Caco-2 (cell line): ENCODE data around the gene EIF4E1B. TPM values are rescaled to one million over a fixed set of nuclear protein-coding genes. Genes with fewer than 3 reads are reported as not detected.

Source experiments
- BruUV-seq: library from RNA; stranded (reverse); fragments of 400-500 nt; replicated peaks from 2 replicates; lab custom pipeline; 2021; lab: Mats Ljungman, UMichigan
- CTCF ChIA-PET: fragments of 300-600 bp; sonication (Branson Sonifier 250); formaldehyde crosslinking; loops from one replicate; lab custom pipeline; 2022; ENCODE audit warnings: antibody characterized with exemption; lab: Charles Lee
- POLR2A ChIA-PET: fragments of 300-600 bp; sonication (Branson Sonifier 250); formaldehyde crosslinking; loops from one replicate; lab custom pipeline; 2022; ENCODE audit warnings: antibody characterized with exemption; lab: Charles Lee
- DNase-seq, 2 experiments: peaks; one replicate each; pipeline versions ENCODE4 v3.0.0 to v3.0.0-alpha.2; 2020 to 2022
- H3K27me3 ChIP-seq: replicated peaks from 2 replicates; pipeline ENCODE4 v1.6.0; 2011; ENCODE audit warnings: low read length; ENCODE audit not compliant: control insufficient read depth, insufficient read depth
- H3K36me3 ChIP-seq: 2 replicates; pipeline ENCODE4 v1.5.1; 2011; ENCODE audit warnings: low read length; ENCODE audit not compliant: control insufficient read depth, insufficient read depth
- H3K4me1 ChIP-seq: fragments of 250-450 bp; sonication (Bioruptor Pico); 2 replicates; pipeline ENCODE4 v1.5.1; 2020; ENCODE audit warnings: mild to moderate bottlenecking
- H3K4me3 ChIP-seq: 2 replicates; pipeline ENCODE4 v1.5.1; 2011; ENCODE audit warnings: low read depth, mild to moderate bottlenecking, control low read depth, low read length
- H3K9me3 ChIP-seq: fragments of 250-450 bp; sonication (Bioruptor Pico); 2 replicates; pipeline ENCODE4 v1.5.1; 2020; ENCODE audit warnings: mild to moderate bottlenecking, moderate library complexity
- H3K27ac Mint-ChIP-seq: one replicate; pipeline ENCODE4 v1.8.0; 2022; ENCODE audit warnings: mixed read lengths; ENCODE audit not compliant: unreplicated experiment
- H3K27me3 Mint-ChIP-seq: one replicate; pipeline ENCODE4 v1.8.0; 2022; ENCODE audit warnings: mixed read lengths; ENCODE audit not compliant: insufficient read depth, unreplicated experiment
- H3K36me3 Mint-ChIP-seq: one replicate; pipeline ENCODE4 v1.8.0; 2022; ENCODE audit warnings: mild to moderate bottlenecking, mixed read lengths; ENCODE audit not compliant: insufficient read depth, unreplicated experiment
- H3K4me1 Mint-ChIP-seq: one replicate; pipeline ENCODE4 v1.8.0; 2022; ENCODE audit warnings: low read depth, mixed read lengths; ENCODE audit not compliant: unreplicated experiment
- H3K4me3 Mint-ChIP-seq: one replicate; pipeline ENCODE4 v1.8.0; 2022; ENCODE audit warnings: mild to moderate bottlenecking, moderate library complexity, mixed read lengths; ENCODE audit not compliant: unreplicated experiment
- H3K9me3 Mint-ChIP-seq: one replicate; pipeline ENCODE4 v1.8.0; 2022; ENCODE audit warnings: mixed read lengths; ENCODE audit not compliant: unreplicated experiment
- CTCF ChIP-seq, 2 experiments: fragments of 200-600 bp in 1 of 2; IDR thresholded peaks; 1 replicate in 1 of 2; 2 replicates in 1 of 2; pipeline versions ENCODE4 v1.5.1 to v1.8.0; 2011 to 2022; ENCODE audit warnings: antibody characterized with exemption in 1 of 2, control low read depth in 1 of 2, inconsistent platforms in 1 of 2, low read depth in 1 of 2, low read length in 1 of 2, mild to moderate bottlenecking in 1 of 2, moderate library complexity in 1 of 2; ENCODE audit not compliant: insufficient read depth in 1 of 2, severe bottlenecking in 1 of 2, unreplicated experiment in 1 of 2
- intact Hi-C: fragments of 100-400 bp; cut with micrococcal nuclease; formaldehyde crosslinking; loops from one replicate; pipeline ENCODE4 v1.10.0; 2022; ENCODE audit not compliant: unreplicated experiment
- total RNA-seq: library from RNA; stranded (reverse); gene quantifications from 2 replicates; pipeline ENCODE4 v1.2.3, GENCODE V29; 2022

The EIF4E1B gene
- total RNA-seq, 1 experiment from 2014 or later = not detected

GRCh38 chr5:176639208-176639607 lies 8.7 kb downstream of the EIF4E1B start:
- H3K27ac Mint-ChIP-seq = no peak overlapping the region

GRCh38 chr5:176639981-176640380 lies 9.5 kb downstream of the EIF4E1B start:
- POLR2A ChIA-PET = no interaction called here
- no peak for DNase-seq
- Histone ChIP-seq H3K4me3 (no peak overlapping the region), H3K4me1 (no peaks in the 10 kb centered on the region), H3K9me3 (no peaks in the 10 kb centered on the region), H3K36me3 (no peaks in the 10 kb centered on the region), H3K27me3 (no peaks in the 10 kb centered on the region; the same call in none of the 2 replicates)
- no peak for TF ChIP-seq CTCF (IDR thresholded peaks at IDR 0.05; ENCODE audit: insufficient read depth in 1 of 2, low read depth in 1 of 2, low read length in 1 of 2, severe bottlenecking in 1 of 2, unreplicated experiment in 1 of 2)
- intact Hi-C loops = no loop called here
- Mint-ChIP-seq H3K9me3 (no peaks in the 10 kb centered on the region), H3K36me3 (no peaks in the 10 kb centered on the region), H3K4me3 (no peak overlapping the region), H3K27ac (no peak overlapping the region), H3K27me3 (peaks cover 18% of the 10 kb centered on the region), H3K4me1 (no peaks in the 10 kb centered on the region)
- CTCF ChIA-PET = no interaction called here
- BruUV-seq = no TSS peak

More at GRCh38 chr5:176639208-176639607, 8.7 kb downstream of the EIF4E1B start:
- TF ChIP-seq CTCF (IDR thresholded peaks at IDR 0.05; ENCODE audit: insufficient read depth in 1 of 2, low read depth in 1 of 2, low read length in 1 of 2, severe bottlenecking in 1 of 2, unreplicated experiment in 1 of 2) = no peak
- CTCF ChIA-PET = no interaction called here
- no peak for DNase-seq
- Mint-ChIP-seq H3K9me3 (no peaks in the 10 kb centered on the region), H3K4me1 (no peaks in the 10 kb centered on the region), H3K27me3 (peaks cover 21% of the 10 kb centered on the region), H3K36me3 (no peaks in the 10 kb centered on the region), H3K4me3 (no peak overlapping the region)
- intact Hi-C loops = no loop called here
- Histone ChIP-seq H3K9me3 (no peaks in the 10 kb centered on the region), H3K27me3 (no peaks in the 10 kb centered on the region; the same call in none of the 2 replicates), H3K4me1 (no peaks in the 10 kb centered on the region), H3K36me3 (no peaks in the 10 kb centered on the region), H3K4me3 (no peak overlapping the region)
- POLR2A ChIA-PET = no interaction called here
- no TSS peak for BruUV-seq

- TF ChIP-seq CTCF (IDR thresholded peaks at IDR 0.05; ENCODE audit: insufficient read depth in 1 of 2, low read depth in 1 of 2, low read length in 1 of 2, severe bottlenecking in 1 of 2, unreplicated experiment in 1 of 2) = no peak
- no peaks in the 10 kb centered on the region; the same call in none of the 2 replicates for H3K27me3 ChIP-seq
- no peaks in the 10 kb centered on the region for H3K9me3 ChIP-seq
- Mint-ChIP-seq H3K9me3 (no peaks in the 10 kb centered on the region), H3K27ac (no peak overlapping the region), H3K36me3 (no peaks in the 10 kb centered on the region), H3K4me1 (no peaks in the 10 kb centered on the region), H3K27me3 (peaks cover 14% of the 10 kb centered on the region), H3K4me3 (no peak overlapping the region)
- H3K36me3 ChIP-seq = no peaks in the 10 kb centered on the region
- H3K4me1 ChIP-seq = no peaks in the 10 kb centered on the region
- BruUV-seq = no TSS peak
- ChIA-PET CTCF (no interaction called here), POLR2A (no interaction called here)
- no peak for DNase-seq
- H3K4me3 ChIP-seq = no peak overlapping the region
- intact Hi-C loops = no loop called here
These were observed 10.1 kb downstream of the EIF4E1B start for GRCh38 chr5:176640616-176641015.
